ENCODE data around the gene ITCH. TPM values are rescaled to one million over a fixed set of nuclear protein-coding genes. Genes with fewer than 3 reads are reported as not detected.

Gene ITCH
- total and polyA plus RNA-seq, 7 experiments from 2014 or later, result 14.6 to 70.4 (median 58.9) TPM

DNA sequence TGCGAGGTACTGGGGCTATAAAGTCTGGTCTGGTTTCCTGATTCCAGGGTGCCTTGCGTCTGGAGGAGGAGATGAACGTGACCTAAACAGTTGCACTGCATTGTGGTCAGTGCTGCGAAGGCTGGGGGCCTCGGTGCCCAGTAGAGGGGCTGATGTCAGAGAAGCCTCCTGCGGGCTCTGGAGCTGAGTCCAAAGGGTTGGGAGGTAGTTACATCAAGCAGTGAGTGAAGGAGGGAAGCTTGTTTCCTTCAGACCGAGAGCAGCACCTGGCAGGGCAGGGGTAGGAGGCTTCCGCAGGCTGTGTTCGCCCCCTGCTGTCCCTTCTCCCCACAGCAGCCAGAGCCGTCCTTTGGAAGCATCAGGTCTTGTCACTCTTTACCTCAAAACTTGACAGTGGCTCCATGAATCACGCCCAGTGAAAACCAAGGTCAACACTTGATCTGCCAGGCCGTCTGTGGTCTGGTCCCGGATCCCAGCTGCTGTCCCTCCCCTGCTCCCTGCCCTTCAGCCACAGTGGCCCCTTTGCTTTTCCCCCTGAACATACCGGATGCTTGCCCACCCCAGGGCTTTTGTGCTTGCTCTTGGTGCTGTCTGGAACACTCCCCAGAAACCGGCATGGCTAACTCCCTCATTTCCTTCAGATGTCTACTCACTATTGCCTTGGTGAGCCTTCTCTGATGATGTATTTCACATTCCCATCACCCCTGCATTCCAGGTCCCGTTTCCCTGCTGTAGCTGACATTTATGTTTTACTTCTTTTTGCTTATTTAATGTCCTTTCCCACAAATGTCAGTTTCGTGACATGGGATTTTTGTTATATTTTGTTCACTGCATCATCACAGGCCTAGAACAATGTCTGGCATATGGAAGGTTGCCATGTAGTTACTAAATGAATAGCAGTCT, 160.1 kb downstream of the ITCH start:
- Mint-ChIP-seq H3K36me3 (peaks cover 0 to 20% (median 10%) of the 10 kb centered on the region in 5 donors), H3K27ac (peak overlapping the region in 5 of 9 donors; percentile 4 to 84 (median 58)), H3K4me1 (peaks cover 24 to 69% (median 47%) of the 10 kb centered on the region in 7 donors), H3K27me3 (no peaks in the 10 kb centered on the region), H3K4me3 (peak overlapping the region in 2 of 10 donors; percentile 1 to 76), H3K9me3 (no peaks in the 10 kb centered on the region)
- ChIA-PET POLR2A (interaction anchor here (1.0 kb wide), 1 partner anchor 211 kb away, joined by 3 read pairs; no protein-coding TSS in a partner anchor), CTCF (interaction anchor here (1.0 to 4.6 kb wide), 3 partner anchors 160 to 224 kb away, joined by 3 to 45 read pairs (median 4); partner anchors contain the start of gene ITCH)
- H3K4me1 ChIP-seq (ENCODE audit: control insufficient read depth in 2 of 2, insufficient read depth in 2 of 2, low read length in 2 of 2), result peaks cover 7 to 15% of the 10 kb centered on the region in 2 donors
- DNase-seq (peak; percentile 33 to 60 (median 43)), ATAC-seq (peak; percentile 84)
- no peak overlapping the region for H3K27ac ChIP-seq (ENCODE audit: low read depth, low read length)
- peaks cover 4 to 37% (median 8%) of the 10 kb centered on the region in 3 experiments for H3K36me3 ChIP-seq (ENCODE audit: control insufficient read depth in 2 of 3, insufficient read depth in 3 of 3, low read length in 3 of 3)
- intact Hi-C loops (cut with micrococcal nuclease), result loop anchor here (1.0 kb wide), 2 partner anchors 211 to 333 kb away; no protein-coding TSS in a partner anchor
- no peaks in the 10 kb centered on the region for H3K9me3 ChIP-seq (ENCODE audit: control insufficient read depth in 2 of 3, low read length in 3 of 3)
- no peaks in the 10 kb centered on the region for H3K27me3 ChIP-seq (ENCODE audit: control insufficient read depth in 2 of 2, insufficient read depth in 2 of 2, low read length in 2 of 2)
- H3K4me3 ChIP-seq (ENCODE audit: low read length), result no peak overlapping the region

GRCh38 chr20:34524426-34524825, 161.4 kb downstream of the ITCH start:
- H3K9me3 Mint-ChIP-seq, result no peaks in the 10 kb centered on the region
- peak overlapping the region in 1 of 9 donors; percentile 6 for H3K27ac Mint-ChIP-seq
- Histone ChIP-seq H3K4me1 (ENCODE audit: control insufficient read depth in 2 of 2, insufficient read depth in 2 of 2, low read length in 2 of 2) (peaks cover 0 to 15% of the 10 kb centered on the region in 2 donors), H3K27ac (ENCODE audit: low read depth, low read length) (no peak overlapping the region), H3K4me3 (ENCODE audit: low read length) (no peak overlapping the region), H3K9me3 (ENCODE audit: control insufficient read depth in 2 of 3, low read length in 3 of 3) (no peaks in the 10 kb centered on the region), H3K27me3 (ENCODE audit: control insufficient read depth in 2 of 2, insufficient read depth in 2 of 2, low read length in 2 of 2) (no peaks in the 10 kb centered on the region), H3K36me3 (ENCODE audit: control insufficient read depth in 2 of 3, insufficient read depth in 3 of 3, low read length in 3 of 3) (peaks cover 7 to 46% (median 8%) of the 10 kb centered on the region in 3 experiments)
- DNase-seq, result no peak
- peaks cover 0 to 25% (median 10%) of the 10 kb centered on the region in 5 donors for H3K36me3 Mint-ChIP-seq
- H3K4me3 Mint-ChIP-seq, result no peak overlapping the region
- ChIA-PET CTCF (interaction anchor here (1.0 to 4.6 kb wide), 2 partner anchors 211 to 245 kb away, joined by 3 to 45 read pairs; no protein-coding TSS in a partner anchor), POLR2A (no interaction called here)
- intact Hi-C loops (cut with micrococcal nuclease), result no loop called here
- H3K4me1 Mint-ChIP-seq, result peaks cover 18 to 57% (median 41%) of the 10 kb centered on the region in 7 donors
- no peak for ATAC-seq
- H3K27me3 Mint-ChIP-seq, result no peaks in the 10 kb centered on the region

- no peak overlapping the region for H3K4me3 Mint-ChIP-seq
- Histone ChIP-seq H3K9me3 (ENCODE audit: control insufficient read depth in 2 of 3, low read length in 3 of 3) (no peaks in the 10 kb centered on the region), H3K4me3 (ENCODE audit: low read length) (no peak overlapping the region), H3K4me1 (ENCODE audit: control insufficient read depth in 2 of 2, insufficient read depth in 2 of 2, low read length in 2 of 2) (peaks cover 0 to 15% of the 10 kb centered on the region in 2 donors), H3K27ac (ENCODE audit: low read depth, low read length) (no peak overlapping the region), H3K36me3 (ENCODE audit: control insufficient read depth in 2 of 3, insufficient read depth in 3 of 3, low read length in 3 of 3) (peaks cover 7 to 54% (median 14%) of the 10 kb centered on the region in 3 experiments), H3K27me3 (ENCODE audit: control insufficient read depth in 2 of 2, insufficient read depth in 2 of 2, low read length in 2 of 2) (no peaks in the 10 kb centered on the region)
- H3K36me3 Mint-ChIP-seq, result peaks cover 0 to 25% (median 10%) of the 10 kb centered on the region in 5 donors
- H3K27ac Mint-ChIP-seq, result peak overlapping the region in 4 of 9 donors; percentile 7 to 67 (median 28)
- CTCF ChIA-PET, result interaction anchor here (0.6 to 4.6 kb wide), 2 partner anchors 65 to 212 kb away, joined by 3 to 45 read pairs; no protein-coding TSS in a partner anchor
- no peaks in the 10 kb centered on the region for H3K27me3 Mint-ChIP-seq
- ATAC-seq (no peak), DNase-seq (no peak)
- intact Hi-C loops (cut with micrococcal nuclease), result no loop called here
- no peaks in the 10 kb centered on the region for H3K9me3 Mint-ChIP-seq
- H3K4me1 Mint-ChIP-seq, result peaks cover 18 to 52% (median 33%) of the 10 kb centered on the region in 7 donors
- POLR2A ChIA-PET, result interaction anchor here (0.5 kb wide), 1 partner anchor 182 kb away, joined by 3 read pairs; no protein-coding TSS in a partner anchor
Observed at GRCh38 chr20:34525342-34525708, 162.3 kb downstream of the ITCH start.

DNA sequence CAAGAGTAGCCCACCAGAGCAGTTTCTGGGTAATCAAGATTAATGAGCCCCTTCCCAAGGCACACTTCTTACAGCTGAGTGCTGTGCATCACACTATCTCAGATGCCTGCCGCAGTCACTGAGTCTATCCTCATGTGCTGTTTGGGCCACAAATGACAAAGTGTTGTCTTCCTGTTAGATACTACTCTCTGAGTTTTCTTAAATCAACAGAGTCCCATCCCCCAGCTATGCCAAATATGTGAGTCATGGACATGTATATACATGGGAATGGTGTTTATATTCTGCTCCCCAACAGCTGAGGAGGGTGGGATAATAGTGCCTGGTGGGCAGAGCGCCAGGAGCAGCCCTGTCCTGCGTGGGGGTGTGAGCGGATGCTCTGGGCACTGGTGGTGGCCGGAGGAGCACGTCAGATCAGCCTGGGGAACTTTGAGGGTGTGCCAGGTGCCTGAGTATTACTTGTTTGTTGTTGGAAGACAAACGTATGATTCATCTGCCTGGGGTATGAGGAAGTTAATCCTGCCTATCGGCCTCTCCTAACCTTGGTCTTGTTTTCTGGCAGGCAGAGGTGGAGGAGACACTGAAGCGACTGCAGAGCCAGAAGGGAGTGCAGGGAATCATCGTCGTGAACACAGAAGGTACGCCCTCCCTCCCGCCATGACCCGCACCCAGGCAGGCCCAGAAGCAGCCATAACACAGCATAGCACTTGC, 162.8 kb downstream of the ITCH start:
- ChIA-PET CTCF (interaction anchor here (0.6 to 4.6 kb wide), 2 partner anchors 66 to 213 kb away, joined by 3 to 45 read pairs; no protein-coding TSS in a partner anchor), POLR2A (no interaction called here)
- ATAC-seq, result no peak
- H3K27me3 ChIP-seq (ENCODE audit: control insufficient read depth in 2 of 2, insufficient read depth in 2 of 2, low read length in 2 of 2), result no peaks in the 10 kb centered on the region
- DNase-seq, result peak in 1 of 9 donors; percentile 9
- no peaks in the 10 kb centered on the region for H3K9me3 Mint-ChIP-seq
- H3K36me3 Mint-ChIP-seq, result peaks cover 0 to 29% (median 10%) of the 10 kb centered on the region in 5 donors
- peaks cover 7 to 60% (median 15%) of the 10 kb centered on the region in 3 experiments for H3K36me3 ChIP-seq (ENCODE audit: control insufficient read depth in 2 of 3, insufficient read depth in 3 of 3, low read length in 3 of 3)
- no peaks in the 10 kb centered on the region for H3K9me3 ChIP-seq (ENCODE audit: control insufficient read depth in 2 of 3, low read length in 3 of 3)
- no peaks in the 10 kb centered on the region for H3K27me3 Mint-ChIP-seq
- no peak overlapping the region for H3K4me3 ChIP-seq (ENCODE audit: low read length)
- peak overlapping the region in 4 of 9 donors; percentile 17 to 43 (median 39) for H3K27ac Mint-ChIP-seq
- peaks cover 0 to 15% of the 10 kb centered on the region in 2 donors for H3K4me1 ChIP-seq (ENCODE audit: control insufficient read depth in 2 of 2, insufficient read depth in 2 of 2, low read length in 2 of 2)
- H3K4me3 Mint-ChIP-seq, result no peak overlapping the region
- H3K27ac ChIP-seq (ENCODE audit: low read depth, low read length), result no peak overlapping the region
- intact Hi-C loops (cut with micrococcal nuclease), result no loop called here
- peaks cover 20 to 54% (median 33%) of the 10 kb centered on the region in 7 donors for H3K4me1 Mint-ChIP-seq

- Mint-ChIP-seq H3K27ac (peak overlapping the region in 1 of 9 donors; percentile 75), H3K9me3 (no peaks in the 10 kb centered on the region), H3K36me3 (peaks cover 0 to 29% (median 10%) of the 10 kb centered on the region in 5 donors), H3K4me3 (no peak overlapping the region), H3K4me1 (peaks cover 20 to 53% (median 32%) of the 10 kb centered on the region in 7 donors), H3K27me3 (no peaks in the 10 kb centered on the region)
- ChIA-PET POLR2A (interaction anchor here (0.5 kb wide), 1 partner anchor 38 kb away, joined by 4 read pairs; no protein-coding TSS in a partner anchor), CTCF (no interaction called here)
- DNase-seq, result no peak
- Histone ChIP-seq H3K9me3 (ENCODE audit: control insufficient read depth in 2 of 3, low read length in 3 of 3) (no peaks in the 10 kb centered on the region), H3K27me3 (ENCODE audit: control insufficient read depth in 2 of 2, insufficient read depth in 2 of 2, low read length in 2 of 2) (no peaks in the 10 kb centered on the region), H3K36me3 (ENCODE audit: control insufficient read depth in 2 of 3, insufficient read depth in 3 of 3, low read length in 3 of 3) (peaks cover 7 to 66% (median 15%) of the 10 kb centered on the region in 3 experiments), H3K27ac (ENCODE audit: low read depth, low read length) (no peak overlapping the region), H3K4me1 (ENCODE audit: control insufficient read depth in 2 of 2, insufficient read depth in 2 of 2, low read length in 2 of 2) (peaks cover 0 to 12% of the 10 kb centered on the region in 2 donors), H3K4me3 (ENCODE audit: low read length) (no peak overlapping the region)
- no peak for ATAC-seq
- intact Hi-C loops (cut with micrococcal nuclease), result no loop called here
Observed at GRCh38 chr20:34526466-34526865, 163.4 kb downstream of the ITCH start.

DNA sequence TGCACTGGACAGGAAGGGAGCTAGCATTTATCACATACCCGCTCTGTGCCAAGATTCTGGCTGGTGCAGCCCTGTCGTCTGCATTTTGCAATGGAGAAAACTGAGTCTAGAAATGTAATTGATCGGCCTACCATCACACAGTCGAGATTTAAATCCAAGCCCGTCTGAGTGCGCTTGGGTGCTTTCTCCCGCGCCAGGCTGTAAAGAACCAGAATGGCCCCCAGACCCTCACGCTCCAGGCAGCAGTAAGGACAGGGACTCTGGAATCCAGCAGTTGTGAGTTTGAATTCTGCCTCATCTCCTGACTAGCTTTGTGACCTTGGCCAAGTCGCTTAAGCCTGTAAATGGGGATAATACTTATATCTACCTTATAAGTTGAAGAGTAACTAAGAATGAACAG, 163.9 kb downstream of the ITCH start:
- Mint-ChIP-seq H3K27ac (peak overlapping the region in 1 of 9 donors; percentile 75), H3K4me1 (peaks cover 20 to 50% (median 30%) of the 10 kb centered on the region in 7 donors), H3K4me3 (no peak overlapping the region), H3K36me3 (peaks cover 0 to 28% (median 9%) of the 10 kb centered on the region in 5 donors), H3K9me3 (no peaks in the 10 kb centered on the region), H3K27me3 (no peaks in the 10 kb centered on the region)
- H3K27me3 ChIP-seq (ENCODE audit: control insufficient read depth in 2 of 2, insufficient read depth in 2 of 2, low read length in 2 of 2), result no peaks in the 10 kb centered on the region
- DNase-seq (no peak), ATAC-seq (no peak)
- CTCF ChIA-PET, result no interaction called here
- POLR2A ChIA-PET, result interaction anchor here (0.5 kb wide), 1 partner anchor 38 kb away, joined by 4 read pairs; no protein-coding TSS in a partner anchor
- H3K4me3 ChIP-seq (ENCODE audit: low read length), result no peak overlapping the region
- intact Hi-C loops (cut with micrococcal nuclease), result no loop called here
- peaks cover 0 to 7% of the 10 kb centered on the region in 2 donors for H3K4me1 ChIP-seq (ENCODE audit: control insufficient read depth in 2 of 2, insufficient read depth in 2 of 2, low read length in 2 of 2)
- no peaks in the 10 kb centered on the region for H3K9me3 ChIP-seq (ENCODE audit: control insufficient read depth in 2 of 3, low read length in 3 of 3)
- H3K36me3 ChIP-seq (ENCODE audit: control insufficient read depth in 2 of 3, insufficient read depth in 3 of 3, low read length in 3 of 3), result peaks cover 7 to 71% (median 15%) of the 10 kb centered on the region in 3 experiments
- H3K27ac ChIP-seq (ENCODE audit: low read depth, low read length), result no peak overlapping the region

Measured in naive thymus-derived CD4-positive, alpha-beta T cell (primary cell).